KBM-7 (cell line): ENCODE measurements around the gene OR8B3.
"Not testable (repeated sequence)": the region's sequence is repeated elsewhere in the genome, so short reads cannot be mapped to it uniquely, and the experiment has no call there.

Source experiments
- DNase-seq: peaks from one replicate; pipeline ENCODE4 v3.0.0-alpha.2; 2015
- in situ Hi-C: fragments of 300-500 bp; cut with MboI; formaldehyde crosslinking; loops from 2 replicates; pipeline ENCODE4 v1.14.3; 2020; ENCODE audit warnings: low sequenced_read_pairs, low pct_unique_long_range_greater_than_20kb, mixed read lengths

The OR8B3 gene

GRCh38 chr11:124382857-124383256 lies 16.0 kb downstream of the OR8B3 start:
- DNase-seq, in situ Hi-C loops: not testable (repeated sequence)

GRCh38 chr11:124380585-124380984 lies 18.2 kb downstream of the OR8B3 start:
- in situ Hi-C loops = no loop called here
- DNase-seq = no peak

- in situ Hi-C loops = no loop called here
Measured at GRCh38 chr11:124376280-124376679, 22.5 kb downstream of the OR8B3 start.

GRCh38 chr11:124359566-124359965 lies 39.3 kb downstream of the OR8B3 start:
- no peak for DNase-seq
- in situ Hi-C loops = no loop called here

More at GRCh38 chr11:124376280-124376679, 22.5 kb downstream of the OR8B3 start:
- DNase-seq = no peak

GRCh38 chr11:124346311-124346955 lies 52.4 kb downstream of the OR8B3 start:
- no peak for DNase-seq
- in situ Hi-C loops = no loop called here
